ENCODE measurements around the gene SLC22A25. TPM values are rescaled to one million over a fixed set of nuclear protein-coding genes. Genes with fewer than 3 reads are reported as not detected.
"Not testable (repeated sequence)": the region's sequence is repeated elsewhere in the genome, so short reads cannot be mapped to it uniquely, and the experiment has no call there.

SLC22A25 gene
- total and polyA plus RNA-seq, 2 experiments from 2014 or later: 1.5 to 3.9 TPM

DNA sequence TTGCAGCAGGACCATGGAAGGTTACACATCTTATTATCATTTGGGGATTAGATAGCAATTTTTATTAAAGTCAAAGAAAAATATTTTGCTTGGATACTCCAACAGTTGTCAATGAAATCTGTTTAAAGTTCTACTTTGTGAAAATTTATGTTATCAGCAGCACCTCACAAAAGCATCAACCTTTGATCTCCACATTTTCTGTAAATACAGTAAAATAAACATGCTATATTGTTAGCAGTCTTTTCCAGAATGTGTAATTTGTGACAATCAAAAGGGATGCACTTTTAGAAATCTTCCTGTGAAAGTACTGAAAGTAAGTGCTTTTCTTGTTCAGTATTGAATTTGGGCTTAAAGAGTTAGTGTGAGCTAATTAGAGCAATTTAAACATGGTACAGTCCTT lies 4.1 kb downstream of the SLC22A25 start:
- DNase-seq (ENCODE audit: low spot score): no peak
- H3K9me3 ChIP-seq (ENCODE audit: low read depth): no peaks in the 10 kb centered on the region
- no peak overlapping the region for H2AFZ ChIP-seq
- H4K20me1 ChIP-seq (ENCODE audit: insufficient read depth, poor library complexity, severe bottlenecking): no peaks in the 10 kb centered on the region
- H3K4me2 ChIP-seq: no peak overlapping the region
- H3K27ac ChIP-seq: no peak overlapping the region
- no peaks in the 10 kb centered on the region for H3K9me2 ChIP-seq (replicated peaks; ENCODE audit: insufficient read depth)
- no peaks in the 10 kb centered on the region for H3K79me2 ChIP-seq
- no peaks in the 10 kb centered on the region for H3K27me3 ChIP-seq
- H3K4me1 ChIP-seq (ENCODE audit: insufficient read depth): peaks cover 22% of the 10 kb centered on the region
- H3K36me3 ChIP-seq (replicated peaks; ENCODE audit: insufficient read depth, low read depth): no peaks in the 10 kb centered on the region
- TF ChIP-seq EZH2 (IDR thresholded peaks at IDR 0.05; ENCODE audit: borderline replicate concordance) (no peak), EZH2phosphoT487 (IDR thresholded peaks at IDR 0.05; ENCODE audit: low read depth, severe bottlenecking, unreplicated experiment) (no peak), CTCF (IDR thresholded peaks at IDR 0.05; ENCODE audit: poor library complexity) (no peak)
- no peak overlapping the region for H3K4me3 ChIP-seq

DNA sequence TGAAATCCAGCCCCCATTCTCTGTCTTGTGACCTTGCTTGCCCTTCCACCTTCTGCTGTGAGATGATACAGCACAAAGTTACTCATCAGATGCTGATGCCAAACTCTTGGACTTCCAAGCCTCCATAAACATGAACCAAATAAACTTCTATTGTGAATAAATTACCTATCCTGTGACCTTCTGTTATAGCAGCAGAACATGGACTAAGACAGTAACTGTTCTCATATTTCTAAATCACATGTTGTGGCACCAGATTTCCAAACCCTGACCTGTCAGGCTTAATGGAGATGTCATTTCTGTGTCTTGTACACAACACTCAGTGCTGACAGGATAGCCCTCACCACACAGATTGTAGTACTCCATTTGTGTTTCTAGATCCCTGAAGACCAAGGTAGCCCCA lies 6.0 kb downstream of the SLC22A25 start:
- peaks cover 22% of the 10 kb centered on the region for H3K4me1 ChIP-seq (ENCODE audit: insufficient read depth)

GRCh38 chr11:63235471-63236461 lies 7.6 kb downstream of the SLC22A25 start:
- H3K36me3 ChIP-seq (replicated peaks; ENCODE audit: insufficient read depth, low read depth): not testable (repeated sequence)

More for the DNA sequence above, 6.0 kb downstream of the SLC22A25 start:
- Histone ChIP-seq H3K9me3 (ENCODE audit: low read depth) (no peaks in the 10 kb centered on the region), H3K9me2 (replicated peaks; ENCODE audit: insufficient read depth) (no peaks in the 10 kb centered on the region), H3K36me3 (replicated peaks; ENCODE audit: insufficient read depth, low read depth) (no peaks in the 10 kb centered on the region), H3K4me3 (no peak overlapping the region), H4K20me1 (ENCODE audit: insufficient read depth, poor library complexity, severe bottlenecking) (no peaks in the 10 kb centered on the region), H2AFZ (no peak overlapping the region), H3K79me2 (no peaks in the 10 kb centered on the region), H3K4me2 (no peak overlapping the region), H3K27ac (no peak overlapping the region), H3K27me3 (no peaks in the 10 kb centered on the region)
- TF ChIP-seq CTCF (IDR thresholded peaks at IDR 0.05; ENCODE audit: poor library complexity) (no peak), EZH2phosphoT487 (IDR thresholded peaks at IDR 0.05; ENCODE audit: low read depth, severe bottlenecking, unreplicated experiment) (no peak), EZH2 (IDR thresholded peaks at IDR 0.05; ENCODE audit: borderline replicate concordance) (no peak)
- DNase-seq (ENCODE audit: low spot score): no peak

DNA sequence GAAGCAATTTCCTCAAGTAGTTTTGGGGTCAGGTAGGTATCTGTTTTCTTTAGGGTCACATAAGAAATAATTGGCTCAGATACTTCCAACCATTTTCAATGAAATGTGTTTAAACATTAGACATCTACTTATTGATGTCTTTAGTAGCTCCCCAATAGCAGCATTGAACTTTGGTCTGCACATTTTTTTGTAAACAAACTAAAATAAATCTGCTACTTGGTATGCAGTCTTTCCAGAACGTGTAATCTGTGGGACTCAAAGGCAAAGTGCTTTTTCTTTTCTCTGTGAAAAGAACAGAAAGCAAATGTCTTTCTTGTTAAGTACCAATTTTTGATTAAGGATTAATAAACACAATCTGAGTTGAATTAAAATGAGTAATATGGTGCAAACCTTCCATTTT lies 13.6 kb downstream of the SLC22A25 start:
- Histone ChIP-seq H3K36me3 (replicated peaks; ENCODE audit: insufficient read depth, low read depth) (no peaks in the 10 kb centered on the region), H3K27me3 (no peaks in the 10 kb centered on the region), H3K4me3 (no peak overlapping the region), H3K9me2 (replicated peaks; ENCODE audit: insufficient read depth) (no peaks in the 10 kb centered on the region), H3K27ac (no peak overlapping the region), H3K79me2 (no peaks in the 10 kb centered on the region), H3K4me1 (ENCODE audit: insufficient read depth) (peaks cover 12% of the 10 kb centered on the region), H3K4me2 (peak overlapping the region; percentile 44), H4K20me1 (ENCODE audit: insufficient read depth, poor library complexity, severe bottlenecking) (no peaks in the 10 kb centered on the region), H2AFZ (no peak overlapping the region), H3K9me3 (ENCODE audit: low read depth) (no peaks in the 10 kb centered on the region)
- WGBS (ENCODE audit: low lambda C conversion rate, missing lambda C conversion rate): 23% methylated on average over 1 of the region's 1 CpG
- no peak for DNase-seq (ENCODE audit: low spot score)
- TF ChIP-seq EZH2phosphoT487 (IDR thresholded peaks at IDR 0.05; ENCODE audit: low read depth, severe bottlenecking, unreplicated experiment): no peak
- no peak for TF ChIP-seq CTCF (IDR thresholded peaks at IDR 0.05; ENCODE audit: poor library complexity)
- no peak for TF ChIP-seq EZH2 (IDR thresholded peaks at IDR 0.05; ENCODE audit: borderline replicate concordance)

More at GRCh38 chr11:63235471-63236461, 7.6 kb downstream of the SLC22A25 start:
- H4K20me1 ChIP-seq (ENCODE audit: insufficient read depth, poor library complexity, severe bottlenecking); H3K9me3 ChIP-seq (ENCODE audit: low read depth); H3K4me3 ChIP-seq; H3K27ac ChIP-seq; H3K79me2 ChIP-seq; H3K27me3 ChIP-seq; H3K4me2 ChIP-seq; H3K9me2 ChIP-seq (replicated peaks; ENCODE audit: insufficient read depth); H2AFZ ChIP-seq; DNase-seq (ENCODE audit: low spot score): not testable (repeated sequence)
- H3K4me1 ChIP-seq (ENCODE audit: insufficient read depth): peaks cover 16% of the 10 kb centered on the region
- WGBS (ENCODE audit: low lambda C conversion rate, missing lambda C conversion rate): 94% methylated on average over 8 of the region's 8 CpGs
